ENCODE measurements around the gene ITPR3. TPM values are rescaled to one million over a fixed set of nuclear protein-coding genes. Genes with fewer than 3 reads are reported as not detected.

Gene ITPR3
- total RNA-seq, 1 donor: 15.1 TPM

DNA sequence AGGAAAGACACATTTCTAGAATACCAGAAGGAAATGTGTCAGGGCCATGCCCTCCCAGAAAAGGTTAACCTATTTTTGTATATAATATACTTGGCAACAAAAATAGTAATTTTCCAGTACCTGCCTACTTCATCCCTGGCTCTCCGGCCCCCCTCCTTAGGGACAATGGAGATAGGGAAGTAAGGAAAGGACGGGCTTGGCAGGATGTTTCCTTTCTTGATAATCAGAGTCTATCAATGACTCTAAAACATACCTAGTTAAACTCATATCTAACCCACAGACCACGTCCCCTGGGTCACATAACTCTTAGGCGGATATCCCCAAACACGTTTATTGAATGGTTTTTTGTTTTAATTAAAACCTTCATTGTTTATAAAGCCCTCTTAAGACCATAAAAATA lies 78.6 kb downstream of the ITPR3 start:
- no peak overlapping the region for H3K4me3 ChIP-seq (ENCODE audit: low read depth, low read length)
- no peak for DNase-seq (ENCODE audit: low read depth)
- TF ChIP-seq CTCF (IDR thresholded peaks at IDR 0.05; ENCODE audit: insufficient read depth, low read depth, low read length): no peak

- no peak overlapping the region for H3K4me3 ChIP-seq (ENCODE audit: low read depth, low read length)
- peak; percentile 82 for TF ChIP-seq CTCF (IDR thresholded peaks at IDR 0.05; ENCODE audit: insufficient read depth, low read depth, low read length)
- peak; percentile 75 for DNase-seq (ENCODE audit: low read depth)
These were observed 79.4 kb downstream of the ITPR3 start for GRCh38 chr6:33700391-33701050.

DNA sequence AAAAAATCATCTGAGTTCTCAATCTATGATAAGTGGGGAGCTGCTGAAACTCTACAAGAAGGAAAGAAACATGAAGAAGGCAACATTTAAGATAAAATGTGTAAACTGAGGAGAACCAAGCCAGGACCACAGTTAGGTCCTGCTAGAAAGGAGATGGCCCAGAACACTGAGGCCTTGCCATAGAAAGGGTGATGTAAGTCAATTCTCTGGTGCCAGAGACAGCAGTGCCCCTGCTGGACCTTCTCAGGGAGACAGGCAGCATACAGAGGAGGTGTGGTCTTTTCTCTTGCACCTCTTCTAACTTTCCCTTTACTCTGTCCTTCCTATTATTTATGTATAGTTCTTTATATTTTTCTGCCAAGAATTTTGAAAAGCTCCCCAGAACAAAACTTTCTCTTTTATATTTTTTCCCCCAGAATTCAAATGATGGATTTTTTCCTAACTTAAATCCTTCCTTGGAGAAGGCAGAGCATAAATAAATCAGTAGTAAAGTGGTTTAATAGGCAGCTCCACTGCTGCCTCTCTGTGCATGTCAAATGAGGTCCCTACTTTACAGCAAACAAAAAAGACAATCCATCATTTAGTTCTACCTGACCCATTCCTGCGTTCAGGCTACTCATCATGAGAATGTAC lies 81.3 kb downstream of the ITPR3 start:
- H3K4me3 ChIP-seq (ENCODE audit: low read depth, low read length): no peak overlapping the region
- TF ChIP-seq CTCF (IDR thresholded peaks at IDR 0.05; ENCODE audit: insufficient read depth, low read depth, low read length): peak; percentile 53
- DNase-seq (ENCODE audit: low read depth): peak; percentile 53

DNA sequence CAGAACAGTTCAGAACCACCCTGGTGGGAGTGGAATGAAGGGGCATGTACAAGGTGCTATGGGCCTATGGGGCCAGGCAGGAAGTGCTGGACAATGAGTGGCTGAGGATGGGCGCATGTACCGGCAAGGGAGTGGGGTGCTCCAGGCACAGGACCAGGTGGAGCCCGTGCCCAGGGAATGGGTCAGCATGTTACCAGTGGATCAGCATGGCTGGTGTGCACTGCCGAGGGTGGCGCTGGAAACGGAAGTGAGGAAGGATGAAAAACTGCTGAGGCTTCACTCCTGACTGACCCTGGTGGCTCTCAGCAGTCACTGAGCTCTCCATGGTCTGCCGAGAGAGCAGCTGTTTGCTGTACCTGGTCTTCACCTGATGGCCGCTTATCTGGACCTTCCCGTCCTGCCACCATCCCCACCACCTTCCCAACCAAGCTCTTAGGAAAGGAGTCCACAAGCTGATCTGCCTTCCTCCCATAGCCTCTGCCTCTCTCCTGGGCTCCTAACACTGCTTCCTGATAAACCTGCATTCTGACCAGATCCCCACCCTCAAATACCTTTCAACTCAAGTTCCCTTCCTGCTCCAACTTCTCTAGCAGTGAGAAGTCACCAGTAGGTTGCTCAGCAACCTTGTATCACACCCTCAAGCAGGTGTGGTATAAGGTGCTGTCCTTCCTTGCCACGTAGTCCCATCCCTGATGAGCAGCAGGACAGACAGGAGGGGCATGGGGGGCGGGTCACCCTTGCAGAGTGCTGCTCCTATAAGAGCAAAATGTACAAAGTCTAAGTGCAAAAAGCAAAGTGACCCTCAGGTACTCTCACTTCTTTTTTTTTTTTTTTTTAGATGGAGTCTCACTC lies 83.3 kb downstream of the ITPR3 start:
- no peak overlapping the region for H3K4me3 ChIP-seq (ENCODE audit: low read depth, low read length)
- DNase-seq (ENCODE audit: low read depth): no peak
- no peak for TF ChIP-seq CTCF (IDR thresholded peaks at IDR 0.05; ENCODE audit: insufficient read depth, low read depth, low read length)

DNA sequence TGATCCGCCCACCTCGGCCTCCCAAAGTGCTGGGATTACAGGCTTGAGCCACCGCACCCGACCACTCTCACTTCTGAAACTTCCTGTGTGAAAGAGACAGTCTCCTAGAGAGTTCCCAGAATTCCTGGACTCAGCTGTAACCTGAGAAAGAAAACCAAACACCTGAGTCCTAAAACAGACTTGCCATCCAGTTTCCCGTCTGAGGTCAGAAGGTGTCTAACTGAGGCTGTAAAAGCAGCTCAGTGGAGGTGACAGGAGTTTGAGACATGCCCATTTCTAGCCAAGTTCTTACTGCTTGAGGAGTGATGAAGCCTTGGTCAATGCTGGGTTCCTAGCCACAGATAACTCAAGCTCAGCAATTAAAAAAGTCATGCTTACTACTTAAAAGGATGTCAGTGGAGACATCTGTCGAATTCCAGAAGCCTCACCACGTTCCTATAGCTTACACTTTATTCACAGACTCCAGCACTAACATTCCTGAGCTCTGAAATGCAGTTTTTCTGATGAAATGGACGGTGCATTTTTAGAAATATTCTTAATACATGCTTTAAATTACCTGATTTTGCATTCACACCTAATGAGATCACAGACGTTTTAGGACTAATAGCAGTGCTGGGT lies 84.3 kb downstream of the ITPR3 start:
- no peak overlapping the region for H3K4me3 ChIP-seq (ENCODE audit: low read depth, low read length)
- no peak for TF ChIP-seq CTCF (IDR thresholded peaks at IDR 0.05; ENCODE audit: insufficient read depth, low read depth, low read length)
- DNase-seq (ENCODE audit: low read depth): peak; percentile 19

GRCh38 chr6:33705955-33706725 lies 85.0 kb downstream of the ITPR3 start:
- H3K4me3 ChIP-seq (ENCODE audit: low read depth, low read length): no peak overlapping the region
- no peak for TF ChIP-seq CTCF (IDR thresholded peaks at IDR 0.05; ENCODE audit: insufficient read depth, low read depth, low read length)
- DNase-seq (ENCODE audit: low read depth): no peak
